Hepatocyte (in vitro differentiated cells): ENCODE measurements around the gene OR51I2.

Experiments used
- EZH2 ChIP-seq: fragments of 200-600 bp; sonication (generic); IDR thresholded peaks from 2 replicates; pipeline ENCODE4 v1.6.1; 2016; ENCODE audit warnings: antibody characterized with exemption, mild to moderate bottlenecking, borderline replicate concordance
- EZH2phosphoT487 ChIP-seq: fragments of 200-600 bp; sonication (generic); IDR thresholded peaks from one replicate; pipeline ENCODE4 v1.6.1; 2018; ENCODE audit warnings: antibody characterized with exemption, mild to moderate bottlenecking, low read depth, moderate library complexity; ENCODE audit not compliant: unreplicated experiment, severe bottlenecking
- TF ChIP-seq, protein P1 (sequence below): fragments of 200-600 bp; sonication (generic); IDR thresholded peaks from 2 replicates; pipeline ENCODE4 v1.5.1; 2016; ENCODE audit warnings: antibody characterized with exemption, mild to moderate bottlenecking; ENCODE audit not compliant: poor library complexity

DNA sequence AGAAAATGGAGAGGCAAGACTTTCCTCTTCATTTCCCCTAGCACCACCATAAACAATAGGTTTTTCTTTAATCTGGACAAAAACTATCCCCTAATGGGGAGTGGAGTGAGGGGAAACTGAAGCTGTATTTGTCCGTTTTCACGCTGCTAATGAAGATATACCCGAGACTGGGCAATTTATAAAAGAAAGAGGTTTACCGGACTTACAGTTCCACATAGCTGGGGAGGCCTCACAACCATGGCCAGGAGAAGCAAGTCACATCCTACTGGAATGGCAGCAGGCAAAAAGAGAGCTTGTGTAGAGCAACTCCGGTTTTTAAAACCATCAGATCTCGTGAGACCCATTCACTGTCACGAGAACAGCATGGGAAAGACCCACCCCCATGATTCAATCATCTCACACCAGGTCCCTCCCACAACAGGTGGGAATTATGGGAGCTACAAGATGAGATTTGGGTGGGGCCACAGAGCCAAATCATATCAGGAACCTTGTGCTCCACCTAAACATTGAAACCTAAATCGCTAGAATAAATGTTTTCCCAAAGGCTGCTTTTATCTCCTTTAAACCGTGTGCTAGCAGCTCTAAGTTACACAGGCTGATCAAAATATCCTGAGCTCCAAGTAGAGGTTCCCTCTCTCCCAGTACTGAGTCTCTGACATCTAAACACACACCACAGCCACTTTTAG lies 56.4 kb downstream of the OR51I2 start:
- TF ChIP-seq, protein P1, sequence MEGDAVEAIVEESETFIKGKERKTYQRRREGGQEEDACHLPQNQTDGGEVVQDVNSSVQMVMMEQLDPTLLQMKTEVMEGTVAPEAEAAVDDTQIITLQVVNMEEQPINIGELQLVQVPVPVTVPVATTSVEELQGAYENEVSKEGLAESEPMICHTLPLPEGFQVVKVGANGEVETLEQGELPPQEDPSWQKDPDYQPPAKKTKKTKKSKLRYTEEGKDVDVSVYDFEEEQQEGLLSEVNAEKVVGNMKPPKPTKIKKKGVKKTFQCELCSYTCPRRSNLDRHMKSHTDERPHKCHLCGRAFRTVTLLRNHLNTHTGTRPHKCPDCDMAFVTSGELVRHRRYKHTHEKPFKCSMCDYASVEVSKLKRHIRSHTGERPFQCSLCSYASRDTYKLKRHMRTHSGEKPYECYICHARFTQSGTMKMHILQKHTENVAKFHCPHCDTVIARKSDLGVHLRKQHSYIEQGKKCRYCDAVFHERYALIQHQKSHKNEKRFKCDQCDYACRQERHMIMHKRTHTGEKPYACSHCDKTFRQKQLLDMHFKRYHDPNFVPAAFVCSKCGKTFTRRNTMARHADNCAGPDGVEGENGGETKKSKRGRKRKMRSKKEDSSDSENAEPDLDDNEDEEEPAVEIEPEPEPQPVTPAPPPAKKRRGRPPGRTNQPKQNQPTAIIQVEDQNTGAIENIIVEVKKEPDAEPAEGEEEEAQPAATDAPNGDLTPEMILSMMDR, result no peak
- TF ChIP-seq EZH2phosphoT487 (no peak), EZH2 (no peak)
